Measurements from ENCODE around the gene PTTG1. TPM values are rescaled to one million over a fixed set of nuclear protein-coding genes. Genes with fewer than 3 reads are reported as not detected.

Gene PTTG1
- total RNA-seq, 1 experiment from 2014 or later = 183 TPM

DNA sequence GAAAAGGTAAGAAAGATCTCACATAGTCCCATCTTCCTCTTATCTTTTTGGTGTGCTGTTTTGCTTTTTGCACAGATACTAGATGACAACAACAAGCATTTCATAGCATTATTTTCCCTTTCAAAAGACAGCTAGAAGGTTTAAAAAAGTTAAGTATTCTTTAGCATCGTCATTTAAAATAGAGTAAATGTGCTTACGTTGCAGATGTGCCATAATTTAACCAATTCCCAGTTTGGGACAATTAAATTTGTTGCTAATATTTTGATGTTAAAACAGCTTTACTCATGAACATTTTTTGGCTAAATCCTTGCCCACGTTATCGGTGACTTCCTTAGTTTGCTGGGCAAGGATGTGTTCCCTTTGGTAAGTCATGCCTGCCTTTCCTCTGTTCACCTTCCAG is 41.6 kb downstream of the PTTG1 start (continued):
- TF ChIP-seq, protein P1, sequence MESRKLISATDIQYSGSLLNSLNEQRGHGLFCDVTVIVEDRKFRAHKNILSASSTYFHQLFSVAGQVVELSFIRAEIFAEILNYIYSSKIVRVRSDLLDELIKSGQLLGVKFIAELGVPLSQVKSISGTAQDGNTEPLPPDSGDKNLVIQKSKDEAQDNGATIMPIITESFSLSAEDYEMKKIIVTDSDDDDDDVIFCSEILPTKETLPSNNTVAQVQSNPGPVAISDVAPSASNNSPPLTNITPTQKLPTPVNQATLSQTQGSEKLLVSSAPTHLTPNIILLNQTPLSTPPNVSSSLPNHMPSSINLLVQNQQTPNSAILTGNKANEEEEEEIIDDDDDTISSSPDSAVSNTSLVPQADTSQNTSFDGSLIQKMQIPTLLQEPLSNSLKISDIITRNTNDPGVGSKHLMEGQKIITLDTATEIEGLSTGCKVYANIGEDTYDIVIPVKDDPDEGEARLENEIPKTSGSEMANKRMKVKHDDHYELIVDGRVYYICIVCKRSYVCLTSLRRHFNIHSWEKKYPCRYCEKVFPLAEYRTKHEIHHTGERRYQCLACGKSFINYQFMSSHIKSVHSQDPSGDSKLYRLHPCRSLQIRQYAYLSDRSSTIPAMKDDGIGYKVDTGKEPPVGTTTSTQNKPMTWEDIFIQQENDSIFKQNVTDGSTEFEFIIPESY (IDR thresholded peaks at IDR 0.05; ENCODE audit: extremely low read depth, insufficient replicate concordance, low read length) = no peak
- TF ChIP-seq EZH2 (IDR thresholded peaks at IDR 0.05) = no peak
- no peak for TF ChIP-seq YY1 (IDR thresholded peaks at IDR 0.05; ENCODE audit: extremely low read depth, insufficient replicate concordance, low read depth, low read length)
- TF ChIP-seq ELF1 (IDR thresholded peaks at IDR 0.05; ENCODE audit: borderline replicate concordance, low read depth) = no peak
- no peak for TF ChIP-seq EZH2phosphoT487 (IDR thresholded peaks at IDR 0.05; ENCODE audit: borderline replicate concordance)
- no peak for TF ChIP-seq JUND (IDR thresholded peaks at IDR 0.05)
- TF ChIP-seq RAD21 (IDR thresholded peaks at IDR 0.05; ENCODE audit: low read depth) = no peak
- no peak for TF ChIP-seq TCF7L2 (IDR thresholded peaks at IDR 0.05; ENCODE audit: borderline replicate concordance, extremely low read depth, insufficient read depth, insufficient read length)
- TF ChIP-seq, protein P2, sequence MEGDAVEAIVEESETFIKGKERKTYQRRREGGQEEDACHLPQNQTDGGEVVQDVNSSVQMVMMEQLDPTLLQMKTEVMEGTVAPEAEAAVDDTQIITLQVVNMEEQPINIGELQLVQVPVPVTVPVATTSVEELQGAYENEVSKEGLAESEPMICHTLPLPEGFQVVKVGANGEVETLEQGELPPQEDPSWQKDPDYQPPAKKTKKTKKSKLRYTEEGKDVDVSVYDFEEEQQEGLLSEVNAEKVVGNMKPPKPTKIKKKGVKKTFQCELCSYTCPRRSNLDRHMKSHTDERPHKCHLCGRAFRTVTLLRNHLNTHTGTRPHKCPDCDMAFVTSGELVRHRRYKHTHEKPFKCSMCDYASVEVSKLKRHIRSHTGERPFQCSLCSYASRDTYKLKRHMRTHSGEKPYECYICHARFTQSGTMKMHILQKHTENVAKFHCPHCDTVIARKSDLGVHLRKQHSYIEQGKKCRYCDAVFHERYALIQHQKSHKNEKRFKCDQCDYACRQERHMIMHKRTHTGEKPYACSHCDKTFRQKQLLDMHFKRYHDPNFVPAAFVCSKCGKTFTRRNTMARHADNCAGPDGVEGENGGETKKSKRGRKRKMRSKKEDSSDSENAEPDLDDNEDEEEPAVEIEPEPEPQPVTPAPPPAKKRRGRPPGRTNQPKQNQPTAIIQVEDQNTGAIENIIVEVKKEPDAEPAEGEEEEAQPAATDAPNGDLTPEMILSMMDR (IDR thresholded peaks at IDR 0.05 in 2 of 3, conservative IDR thresholded peaks at IDR 0.05 in 1 of 3; ENCODE audit: borderline replicate concordance in 1 of 3, insufficient read depth in 1 of 3, low read depth in 2 of 3, low read length in 2 of 3) = no peak
